Transverse colon (tissue), 4 donors: ENCODE measurements around the gene GBA2. TPM values are rescaled to one million over a fixed set of nuclear protein-coding genes. Genes with fewer than 3 reads are reported as not detected.

Experiments used
- DNase-seq: peaks from one replicate; pipeline ENCODE4 v3.0.0-alpha.2; 2019
- H3K27ac ChIP-seq, 4 donors: fragments of 200-600 bp; sonication (generic); 2 replicates each; pipeline ENCODE4 v1.5.1; 2016 to 2018; ENCODE audit warnings: inconsistent platforms in 4 of 4
- H3K27me3 ChIP-seq: fragments of 200-600 bp; sonication (generic); 2 replicates; pipeline ENCODE4 v1.5.1; 2017; ENCODE audit warnings: inconsistent platforms
- H3K36me3 ChIP-seq, 4 donors: fragments of 200-600 bp; sonication (generic); 2 replicates each; pipeline ENCODE4 v1.5.1; 2017 to 2019; ENCODE audit warnings: inconsistent platforms in 4 of 4
- H3K4me1 ChIP-seq, 4 donors: fragments of 200-600 bp; sonication (generic); 2 replicates each; pipeline ENCODE4 v1.5.1; 2017 to 2020; ENCODE audit warnings: inconsistent platforms in 4 of 4
- H3K4me3 ChIP-seq, 4 donors: fragments of 200-600 bp; sonication (generic); 1 replicate in 1 of 4; 2 replicates in 3 of 4; pipeline versions ENCODE4 v1.5.1 to v1.6.1; 2017 to 2019; ENCODE audit warnings: inconsistent platforms in 4 of 4
- H3K9me3 ChIP-seq, 2 donors: fragments of 200-600 bp; sonication (generic); 2 replicates each; pipeline ENCODE4 v1.5.1; 2017 to 2019; ENCODE audit warnings: inconsistent platforms in 2 of 2
- EP300 ChIP-seq: sonication (generic); formaldehyde crosslinking; IDR thresholded peaks from one replicate; pipeline ENCODE4 v1.6.1; 2017; ENCODE audit warnings: antibody characterized with exemption, low read depth
- POLR2A ChIP-seq: fragments of 450-650 bp; IDR thresholded peaks from one replicate; pipeline ENCODE4 v1.6.1; 2016; ENCODE audit warnings: antibody characterized with exemption, mild to moderate bottlenecking, moderate library complexity
- POLR2AphosphoS5 ChIP-seq, 3 donors: sonication (generic); formaldehyde crosslinking; IDR thresholded peaks; one replicate each; pipeline ENCODE4 v1.6.1; 2016; ENCODE audit warnings: antibody characterized with exemption in 3 of 3
- WGBS, 2 donors: methylation state at CpG; one replicate each; pipeline ENCODE4 v1.1.5; 2018; ENCODE audit warnings: low coverage in 1 of 2; 5-methylcytosine and 5-hydroxymethylcytosine counted together
- in situ Hi-C, 4 donors: fragments of 200-750 bp; cut with MboI; loops; one replicate each; pipeline versions ENCODE4 v1.15.0 to v1.15.1; 2017; ENCODE audit warnings: low sequenced_read_pairs in 3 of 4, low pct_ligation_motif_present in 1 of 4, low pct_unique_long_range_greater_than_20kb in 1 of 4
- intact Hi-C: fragments of 100-400 bp; cut with DNase I; formaldehyde crosslinking; loops from one replicate; pipeline ENCODE4 v1.15.1; 2023; ENCODE audit warnings: low total_unique reads
- total RNA-seq, 4 donors: library from RNA; depleted of rRNA; stranded (reverse); fragments of >200 nt; gene quantifications; one replicate each; pipeline ENCODE4 v1.1.0, GENCODE V29; 2016
- TF ChIP-seq, protein P1 (sequence below), 5 experiments: fragments of 200-600 bp in 3 of 5; fragments of 450-650 bp in 2 of 5; sonication (generic) in 3 of 5; IDR thresholded peaks; 1 replicate in 2 of 5; 2 replicates in 3 of 5; pipeline ENCODE4 v1.5.1; 2016 to 2017; ENCODE audit warnings: antibody characterized with exemption in 5 of 5, inconsistent platforms in 3 of 5, mild to moderate bottlenecking in 2 of 5, moderate library complexity in 1 of 5

The GBA2 gene
- total RNA-seq, 4 donors from 2014 or later = 217 to 709 (median 255) TPM

GRCh38 chr9:35727676-35728040 lies 21.4 kb downstream of the GBA2 start:
- intact Hi-C loops (loop anchor here (5.0 kb wide), 1 partner anchor 70 kb away; the partner anchor contains the start of genes CCDC107 and RMRP), in situ Hi-C loops (no loop called here)
- TF ChIP-seq, protein P1, sequence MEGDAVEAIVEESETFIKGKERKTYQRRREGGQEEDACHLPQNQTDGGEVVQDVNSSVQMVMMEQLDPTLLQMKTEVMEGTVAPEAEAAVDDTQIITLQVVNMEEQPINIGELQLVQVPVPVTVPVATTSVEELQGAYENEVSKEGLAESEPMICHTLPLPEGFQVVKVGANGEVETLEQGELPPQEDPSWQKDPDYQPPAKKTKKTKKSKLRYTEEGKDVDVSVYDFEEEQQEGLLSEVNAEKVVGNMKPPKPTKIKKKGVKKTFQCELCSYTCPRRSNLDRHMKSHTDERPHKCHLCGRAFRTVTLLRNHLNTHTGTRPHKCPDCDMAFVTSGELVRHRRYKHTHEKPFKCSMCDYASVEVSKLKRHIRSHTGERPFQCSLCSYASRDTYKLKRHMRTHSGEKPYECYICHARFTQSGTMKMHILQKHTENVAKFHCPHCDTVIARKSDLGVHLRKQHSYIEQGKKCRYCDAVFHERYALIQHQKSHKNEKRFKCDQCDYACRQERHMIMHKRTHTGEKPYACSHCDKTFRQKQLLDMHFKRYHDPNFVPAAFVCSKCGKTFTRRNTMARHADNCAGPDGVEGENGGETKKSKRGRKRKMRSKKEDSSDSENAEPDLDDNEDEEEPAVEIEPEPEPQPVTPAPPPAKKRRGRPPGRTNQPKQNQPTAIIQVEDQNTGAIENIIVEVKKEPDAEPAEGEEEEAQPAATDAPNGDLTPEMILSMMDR (IDR thresholded peaks at IDR 0.05) = no peak
- TF ChIP-seq POLR2AphosphoS5 (IDR thresholded peaks at IDR 0.05) = no peak
- TF ChIP-seq POLR2A = no peak
- no peak for TF ChIP-seq EP300
- 39% methylated on average over 5 of the region's 5 CpGs; no CpG with 5 or more reads in 1 of the 2 donors for WGBS, 2 donors
- Histone ChIP-seq H3K27me3 (no peaks in the 10 kb centered on the region), H3K4me1 (peaks cover 35 to 55% (median 54%) of the 10 kb centered on the region in 4 donors), H3K4me3 (peak overlapping the region in 2 of 4 donors; percentile 74 to 83), H3K36me3 (peaks cover 0 to 28% (median 15%) of the 10 kb centered on the region in 4 donors), H3K9me3 (no peaks in the 10 kb centered on the region), H3K27ac (peak overlapping the region; percentile 94 to 98 (median 97))
- DNase-seq = no peak

DNA sequence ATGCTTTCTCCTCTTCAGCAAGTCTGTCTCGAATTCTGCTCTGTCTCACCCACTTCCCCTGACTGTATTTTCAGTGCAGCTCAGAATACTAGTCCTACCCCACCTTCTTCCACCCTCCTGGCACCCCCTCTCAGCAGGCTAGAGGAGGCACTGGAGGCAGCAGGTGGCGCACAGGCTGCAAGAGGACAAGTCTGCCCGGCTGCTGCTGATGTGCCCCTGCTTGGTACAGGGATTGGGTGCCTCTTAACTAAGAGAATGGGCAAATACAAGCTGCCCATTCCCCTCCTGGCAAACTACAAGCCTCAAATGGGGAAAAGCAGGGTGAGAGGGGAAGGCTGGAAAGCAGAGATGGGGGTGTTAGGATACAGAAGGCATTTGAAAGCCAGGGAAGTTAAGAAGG lies 22.1 kb downstream of the GBA2 start:
- H3K36me3 ChIP-seq = peaks cover 0 to 34% (median 19%) of the 10 kb centered on the region in 4 donors
- no peaks in the 10 kb centered on the region for H3K9me3 ChIP-seq
- H3K27me3 ChIP-seq = no peaks in the 10 kb centered on the region
- TF ChIP-seq POLR2AphosphoS5 (IDR thresholded peaks at IDR 0.05) (peak in 1 of 3 donors; percentile 16), POLR2A (no peak)
- 42 to 50% methylated on average over 1 to 3 of the region's 3 CpGs for WGBS, 2 donors
- in situ Hi-C loops (no loop called here), intact Hi-C loops (loop anchor here (5.0 kb wide), 1 partner anchor 70 kb away; the partner anchor contains the start of genes CCDC107 and RMRP)
- H3K4me1 ChIP-seq = peaks cover 35 to 55% (median 54%) of the 10 kb centered on the region in 4 donors
- H3K4me3 ChIP-seq = peak overlapping the region in 1 of 4 donors; percentile 83
- H3K27ac ChIP-seq = peak overlapping the region; percentile 94 to 98 (median 97)
- peak; percentile 49 for DNase-seq

DNA sequence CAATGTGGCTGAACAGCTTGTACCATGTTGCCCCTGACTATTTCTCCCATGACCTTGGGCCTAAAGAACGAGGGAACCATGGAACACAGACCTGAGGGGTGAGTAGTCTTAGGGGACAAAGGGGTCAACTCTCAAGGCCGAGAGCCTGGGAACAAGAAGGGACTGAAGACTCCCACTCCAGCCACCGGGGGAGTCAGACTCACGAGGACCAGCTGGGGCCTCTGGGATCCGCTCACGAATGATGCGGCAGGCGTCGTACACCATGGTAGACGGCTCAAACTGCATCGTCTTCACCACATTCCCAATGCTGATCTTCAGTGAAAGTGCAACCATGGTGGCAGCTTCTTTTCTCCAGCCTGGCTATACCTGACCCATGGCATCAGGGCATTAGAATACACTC lies 23.7 kb downstream of the GBA2 start:
- Histone ChIP-seq H3K4me3 (no peak overlapping the region), H3K36me3 (peaks cover 2 to 50% (median 26%) of the 10 kb centered on the region in 4 donors), H3K4me1 (peaks cover 29 to 48% (median 44%) of the 10 kb centered on the region in 4 donors), H3K27me3 (no peaks in the 10 kb centered on the region), H3K27ac (peak overlapping the region; percentile 94 to 98 (median 97)), H3K9me3 (no peaks in the 10 kb centered on the region)
- TF ChIP-seq, protein P1 (IDR thresholded peaks at IDR 0.05) = no peak
- TF ChIP-seq EP300 (no peak), POLR2AphosphoS5 (IDR thresholded peaks at IDR 0.05) (no peak), POLR2A (no peak)
- 80% methylated on average over 11 of the region's 11 CpGs; no CpG with 5 or more reads in 1 of the 2 donors for WGBS, 2 donors
- in situ Hi-C loops (no loop called here), intact Hi-C loops (loop anchor here (5.0 kb wide), 1 partner anchor 68 kb away; the partner anchor contains the start of genes CCDC107 and RMRP)
- no peak for DNase-seq

GRCh38 chr9:35723908-35724307 lies 25.1 kb downstream of the GBA2 start:
- Histone ChIP-seq H3K27ac (no peak overlapping the region), H3K9me3 (no peaks in the 10 kb centered on the region), H3K36me3 (peaks cover 2 to 64% (median 34%) of the 10 kb centered on the region in 4 donors), H3K4me1 (peaks cover 24 to 34% (median 30%) of the 10 kb centered on the region in 4 donors), H3K4me3 (no peak overlapping the region), H3K27me3 (no peaks in the 10 kb centered on the region)
- TF ChIP-seq EP300 = no peak
- TF ChIP-seq, protein P1 (IDR thresholded peaks at IDR 0.05) = no peak
- no peak for TF ChIP-seq POLR2AphosphoS5 (IDR thresholded peaks at IDR 0.05)
- TF ChIP-seq POLR2A = no peak
- intact Hi-C loops (no loop called here), in situ Hi-C loops (no loop called here)
- no peak for DNase-seq
- 96% methylated on average over 6 of the region's 8 CpGs; no CpG with 5 or more reads in 1 of the 2 donors for WGBS, 2 donors
